CD4-positive, CD25-positive, alpha-beta regulatory T cell (primary cell): ENCODE measurements around the gene OR2J3. TPM values are rescaled to one million over a fixed set of nuclear protein-coding genes. Genes with fewer than 3 reads are reported as not detected.

Source experiments
- polyA plus RNA-seq, 4 donors: library from polyadenylated mRNA; unstranded; fragments of 300-500 nt; fragmentation: Illumina TruSeq; gene quantifications; one replicate each; pipeline ENCODE4 v1.2.3, GENCODE V29; 2021
- total RNA-seq: library from RNA; stranded (reverse); gene quantifications from one replicate; pipeline ENCODE4 v1.2.3, GENCODE V29; 2022

The OR2J3 gene
- total and polyA plus RNA-seq, 5 donors from 2014 or later = not detected

Other genes starting within 250 kb of the OR2J3 start
- 23.5 TPM for gene TRIM27, start 184.1 kb upstream of the OR2J3 start, total RNA-seq
- gene TRIM27, start 184.1 kb upstream of the OR2J3 start, polyA plus RNA-seq = 10 to 100 TPM; 46.2 to 76.4 (median 59.4) TPM
- not detected for gene ZNF311, start 102.7 kb upstream of the OR2J3 start, total RNA-seq
- under 1 TPM in 2 of 4 donors, not detected in 2; 0.13 to 0.54 TPM for gene ZNF311, start 102.7 kb upstream of the OR2J3 start, polyA plus RNA-seq
- not detected for gene OR2W1, start 62.9 kb upstream of the OR2J3 start, total RNA-seq
- gene OR2W1, start 62.9 kb upstream of the OR2J3 start, polyA plus RNA-seq = not detected
- gene OR2B3, start 20.7 kb upstream of the OR2J3 start, total RNA-seq = not detected
- not detected for gene OR2B3, start 20.7 kb upstream of the OR2J3 start, polyA plus RNA-seq
- gene OR2J1, start 8.6 kb upstream of the OR2J3 start, total RNA-seq = not detected
- not detected for gene OR2J1, start 8.6 kb upstream of the OR2J3 start, polyA plus RNA-seq
- gene OR2J2, start 62.8 kb downstream of the OR2J3 start, total RNA-seq = not detected
- gene OR2J2, start 62.8 kb downstream of the OR2J3 start, polyA plus RNA-seq = not detected
- gene OR14J1, start 193.6 kb downstream of the OR2J3 start, total RNA-seq = not detected
- gene OR14J1, start 193.6 kb downstream of the OR2J3 start, polyA plus RNA-seq = not detected